NCI-H146 treated with DMSO at 0.1 percent for 48 hours (cell line): ENCODE measurements around the gene ZNF460.
"Not testable (repeated sequence)": the region's sequence is repeated elsewhere in the genome, so short reads cannot be mapped to it uniquely, and the experiment has no call there.

Experiments used
- DNase-seq: peaks from one replicate; lab custom pipeline; 2025; ENCODE audit not compliant: unreplicated experiment; lab: John Stamatoyannopoulos, UW

ZNF460 gene

GRCh38 chr19:57280165-57280961, at the start of gene ZNF460:
TSS of gene ZNF460 (plus strand) at chr19:57280485. CDS start at chr19:57280807, 322 bp downstream.
- peak; percentile 94 for DNase-seq

DNA sequence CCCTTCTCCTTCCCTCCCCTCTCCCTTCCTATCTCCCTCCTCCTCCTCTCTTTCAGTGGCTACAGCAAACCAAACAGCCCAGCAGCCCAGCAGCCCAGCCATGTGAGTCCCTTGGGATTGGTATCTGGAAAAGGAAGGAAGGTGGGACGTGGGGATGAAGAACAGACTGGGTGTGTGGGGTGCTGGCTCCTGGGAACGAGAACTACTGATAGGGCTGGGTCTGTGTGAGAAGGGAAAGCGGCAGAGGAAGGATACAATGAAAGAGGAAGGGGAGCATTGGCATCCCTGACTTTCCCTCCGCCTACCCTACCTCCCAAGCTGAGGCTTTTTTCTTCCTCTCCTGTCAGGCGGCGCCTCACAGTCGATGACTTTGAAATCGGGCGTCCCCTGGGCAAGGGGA, 48.6 kb upstream of the ZNF460 start:
- no peak for DNase-seq

- no peak for DNase-seq
These were observed 47.1 kb upstream of the ZNF460 start for GRCh38 chr19:57233207-57233606.

DNA sequence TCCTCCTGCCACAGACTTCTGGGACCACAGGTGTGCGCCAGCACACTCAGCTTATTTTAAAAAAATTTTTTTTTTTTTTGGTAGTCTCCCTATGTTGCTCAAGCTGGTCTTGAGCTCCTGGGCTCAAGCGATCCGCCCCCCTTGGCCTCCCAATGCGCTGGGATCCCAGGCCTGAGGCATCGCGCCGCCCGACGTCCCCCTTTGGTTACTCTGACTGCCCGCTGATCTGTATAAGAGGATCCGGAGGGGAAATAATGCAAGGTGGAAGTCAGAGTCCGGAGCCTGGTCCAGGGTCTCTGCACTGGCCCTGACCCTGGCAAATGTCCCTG, 40.3 kb upstream of the ZNF460 start:
- DNase-seq: no peak

- DNase-seq: peak; percentile 85
These were observed 39.8 kb upstream of the ZNF460 start, which contains the start of gene ZNF805 for GRCh38 chr19:57240311-57241090. TSS of gene ZNF805 (plus strand) at chr19:57240632. CDS start at chr19:57240892, 260 bp downstream.

DNA sequence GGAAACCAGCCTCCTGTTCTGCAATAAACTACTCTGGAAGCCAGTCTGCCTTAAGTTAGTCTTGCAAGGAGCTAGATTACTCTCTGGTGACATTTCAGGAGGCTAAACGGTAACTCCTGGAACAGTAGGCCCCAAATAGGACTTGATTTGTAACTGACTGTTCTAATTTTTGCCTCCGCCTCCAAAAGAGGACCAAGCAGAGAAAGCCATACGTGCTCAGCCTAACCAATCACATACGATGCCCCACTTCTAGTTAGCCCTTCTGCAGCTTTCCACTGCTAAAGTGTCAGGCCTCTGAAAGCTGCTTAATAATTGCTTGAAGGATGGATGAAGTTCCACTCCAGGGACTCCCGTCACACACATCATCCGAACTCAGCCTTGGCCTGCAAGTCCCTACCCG, 39.1 kb upstream of the ZNF460 start:
- no peak for DNase-seq

- no peak for DNase-seq
These were observed 37.5 kb upstream of the ZNF460 start for GRCh38 chr19:57242821-57243220.

DNA sequence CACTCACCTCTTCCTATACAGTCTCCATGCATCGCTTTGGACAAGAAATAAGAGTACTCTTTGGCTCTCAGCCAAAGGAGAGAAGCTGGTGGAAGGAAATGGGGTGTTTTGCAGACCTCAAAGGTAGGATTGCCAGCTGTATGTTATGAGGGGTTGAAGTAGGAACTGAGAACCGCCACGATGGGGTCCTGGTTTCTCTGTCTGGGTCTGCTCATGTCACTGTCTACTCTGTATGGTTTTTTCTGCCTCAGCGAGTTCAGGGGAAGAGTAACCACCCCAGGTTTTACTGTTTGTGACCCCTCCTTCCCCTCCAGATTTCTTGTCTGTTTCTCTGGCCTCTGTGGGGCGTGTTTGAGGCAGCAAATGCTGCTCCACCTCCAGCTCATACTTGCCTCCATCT, 35.8 kb upstream of the ZNF460 start:
- DNase-seq: no peak

DNA sequence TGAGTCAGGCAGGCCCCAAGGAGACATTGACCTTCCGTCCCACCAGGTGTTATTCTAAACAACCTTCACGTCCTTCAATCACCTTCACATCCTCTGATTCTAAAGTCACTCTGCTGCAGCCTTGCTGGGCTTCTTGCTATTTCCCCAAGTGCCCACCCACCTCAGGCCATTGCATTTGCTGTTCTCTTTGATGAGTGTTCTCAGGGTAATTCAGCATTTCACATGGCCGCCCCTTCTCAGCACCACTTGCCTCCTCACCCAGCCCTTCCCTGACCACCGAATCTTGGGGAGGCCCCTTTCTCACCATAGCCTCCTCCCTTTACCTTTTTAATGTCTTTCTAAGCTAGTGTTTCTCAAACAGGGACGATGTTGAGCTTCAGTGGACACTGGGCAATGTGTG, 35.2 kb upstream of the ZNF460 start:
- no peak for DNase-seq

DNA sequence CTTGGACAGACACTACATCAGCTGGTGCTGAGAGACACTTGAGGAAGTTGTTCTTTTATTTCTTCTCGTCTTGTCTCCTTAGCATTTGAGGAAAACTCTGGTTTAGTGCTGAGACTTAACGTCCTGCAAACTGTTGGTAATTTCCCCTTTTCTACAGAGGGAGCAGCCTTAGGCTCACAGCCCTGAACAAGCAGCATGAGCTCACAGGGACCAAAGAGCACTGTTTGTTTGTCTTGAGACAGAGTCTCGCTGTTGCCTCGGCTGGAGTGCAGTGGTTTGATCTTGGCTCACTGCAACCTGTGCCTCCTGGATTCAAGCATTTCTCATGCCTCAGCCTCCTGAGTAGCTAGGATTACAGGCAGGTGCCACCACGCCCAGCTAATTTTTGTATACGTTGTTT, 34.3 kb upstream of the ZNF460 start:
- no peak for DNase-seq

- no peak for DNase-seq
These were observed 31.6 kb upstream of the ZNF460 start for GRCh38 chr19:57248646-57249045.

DNA sequence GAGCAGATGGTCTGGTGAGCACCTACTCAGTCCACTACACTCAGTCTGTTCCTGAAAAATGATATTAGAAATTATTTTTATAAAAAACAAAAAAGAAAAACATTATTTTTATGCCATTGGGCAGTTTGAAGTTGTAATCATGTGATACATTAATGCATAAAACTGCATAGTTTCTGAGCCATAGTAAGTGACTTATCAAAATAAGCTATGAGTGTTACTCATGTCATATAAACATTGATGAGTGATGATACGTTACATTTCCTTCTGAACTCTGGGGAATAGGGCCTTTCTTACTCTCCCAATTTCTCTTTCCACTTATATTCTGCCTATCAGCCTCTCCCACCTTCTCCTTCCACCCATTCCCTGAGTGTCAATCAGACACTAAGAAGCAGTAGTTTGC, 31.0 kb upstream of the ZNF460 start:
- DNase-seq: no peak

GRCh38 chr19:57253767-57254166, 26.5 kb upstream of the ZNF460 start:
- DNase-seq: not testable (repeated sequence)

GRCh38 chr19:57262044-57262443, 18.2 kb upstream of the ZNF460 start:
- DNase-seq: no peak

GRCh38 chr19:57263244-57263741, 17.0 kb upstream of the ZNF460 start:
- no peak for DNase-seq

GRCh38 chr19:57267291-57267690, 13.0 kb upstream of the ZNF460 start:
- no peak for DNase-seq

DNA sequence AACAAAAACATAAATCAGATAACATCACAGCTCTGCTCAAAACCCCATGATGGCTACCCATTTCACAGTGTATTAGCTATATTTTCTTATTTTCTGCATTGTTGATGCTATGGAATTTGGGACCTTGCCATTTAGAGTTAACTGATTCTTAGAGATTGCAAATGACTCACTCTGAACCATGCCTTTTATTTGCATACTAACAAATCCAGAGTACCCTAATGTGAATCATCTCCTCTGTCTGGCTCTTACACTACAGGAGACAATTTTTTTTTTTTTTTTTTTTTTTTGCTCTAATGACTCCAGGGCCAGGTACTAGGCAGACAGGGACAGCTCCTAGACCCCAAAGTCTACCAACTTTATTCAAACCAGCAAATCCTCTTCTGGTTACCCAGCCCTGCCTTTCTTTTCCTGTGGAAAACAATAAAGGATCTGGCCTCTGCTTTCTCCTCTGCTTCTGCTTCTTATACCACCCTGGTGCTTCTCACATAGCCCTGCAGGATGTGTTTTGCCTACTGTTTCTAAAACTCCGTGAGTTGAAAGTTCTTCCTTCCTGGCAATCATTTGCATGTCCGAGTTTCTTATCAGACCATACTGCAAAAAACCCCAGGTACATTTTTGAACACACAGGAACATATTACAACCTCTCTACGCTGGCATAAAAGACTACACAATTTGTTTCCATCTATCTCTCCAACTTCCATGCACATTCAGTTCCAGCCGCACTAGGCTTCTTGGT, 10.6 kb upstream of the ZNF460 start:
- DNase-seq: no peak

- no peak for DNase-seq
These were observed 9.0 kb upstream of the ZNF460 start for GRCh38 chr19:57271280-57271679.

- DNase-seq: no peak
These were observed 7.3 kb upstream of the ZNF460 start for GRCh38 chr19:57273014-57273413.

DNA sequence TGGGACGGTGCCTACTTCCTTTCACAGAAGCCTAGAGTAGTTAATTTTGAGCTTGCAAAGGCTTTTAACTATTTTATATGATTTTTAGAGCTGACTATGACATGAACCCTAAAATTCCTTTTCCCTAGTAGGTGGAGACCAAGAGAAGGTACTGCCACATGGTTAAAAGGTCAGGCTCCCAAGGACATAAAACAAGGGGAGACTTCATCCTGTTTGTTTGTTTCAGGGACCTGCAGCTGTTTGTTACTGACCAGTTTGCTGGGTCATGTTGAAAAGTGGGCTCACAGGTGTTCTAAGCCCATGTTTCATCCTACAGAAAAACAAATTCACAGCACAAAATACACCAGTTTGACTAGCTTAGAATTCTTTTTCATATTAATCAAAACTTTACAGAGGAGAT, 3.9 kb upstream of the ZNF460 start:
- no peak for DNase-seq

DNA sequence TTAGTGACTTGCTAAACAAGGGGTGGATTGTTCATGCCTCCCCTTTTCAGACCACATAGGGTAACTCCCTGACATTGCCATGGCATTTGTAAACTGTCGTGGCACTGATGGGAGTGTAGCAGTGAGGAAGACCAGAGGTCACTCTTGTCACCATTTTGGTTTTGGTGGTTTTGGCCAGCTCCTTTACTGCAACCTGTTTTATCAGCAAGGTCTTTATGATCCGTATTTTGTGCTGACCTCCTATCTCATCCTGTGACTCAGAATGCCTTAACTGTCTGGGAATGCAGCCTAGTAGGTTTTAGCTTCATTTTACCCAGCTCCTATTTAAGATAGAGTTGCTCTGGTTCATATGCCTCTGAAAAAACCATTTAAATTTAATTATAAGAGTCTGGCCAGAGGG, 1.8 kb upstream of the ZNF460 start:
- not testable (repeated sequence) for DNase-seq
